ENCODE measurements around the gene FBN3.

GRCh38 chr19:8138201-8138600 lies 11.2 kb downstream of the FBN3 start:
- no peak for TF ChIP-seq CTCF (IDR thresholded peaks at IDR 0.05; ENCODE audit: low read length)
- TF ChIP-seq EZH2 (IDR thresholded peaks at IDR 0.05; ENCODE audit: borderline replicate concordance, low read length) = no peak

All from OCI-LY1 (cell line).